Bronchial epithelial cell (primary cell): ENCODE measurements around the gene SHC4. TPM values are rescaled to one million over a fixed set of nuclear protein-coding genes. Genes with fewer than 3 reads are reported as not detected.

ENCODE experiments used
- DNase-seq: peaks from one replicate; pipeline ENCODE4 v3.0.0-alpha.2; 2010; ENCODE audit warnings: low read depth
- FAIRE-seq: peaks from 2 replicates; lab custom pipeline; 2011; peaks lifted over from hg19 to GRCh38; lab: Jason Lieb, UNC
- H3K27me3 ChIP-seq: 2 replicates; pipeline ENCODE4 v1.5.1; 2011; ENCODE audit warnings: low read length; ENCODE audit not compliant: control insufficient read depth, insufficient read depth
- H3K36me3 ChIP-seq: 2 replicates; pipeline ENCODE4 v1.5.1; 2011; ENCODE audit warnings: low read length; ENCODE audit not compliant: control insufficient read depth, insufficient read depth
- H3K4me3 ChIP-seq: 2 replicates; pipeline ENCODE4 v1.5.1; 2011; ENCODE audit warnings: mild to moderate bottlenecking, low read depth, low read length, control low read depth
- CTCF ChIP-seq: IDR thresholded peaks from 2 replicates; pipeline ENCODE4 v1.5.1; 2011; ENCODE audit warnings: mild to moderate bottlenecking, moderate library complexity, low read length, control low read depth, inconsistent platforms; ENCODE audit not compliant: insufficient read depth, severe bottlenecking
- total RNA-seq: library from RNA; depleted of rRNA; stranded (reverse); fragments of >200 nt; gene quantifications from 2 replicates; pipeline ENCODE4 v1.2.1, GENCODE V29; 2014

Gene SHC4
- total RNA-seq, 1 donor from 2014 or later: under 0.01 TPM

GRCh38 chr15:48814286-48814685, 149.4 kb downstream of the SHC4 start:
- no peaks in the 10 kb centered on the region for H3K27me3 ChIP-seq
- TF ChIP-seq CTCF: no peak
- FAIRE-seq (no peak), DNase-seq (no peak)
- H3K4me3 ChIP-seq: no peak overlapping the region
- H3K36me3 ChIP-seq: no peaks in the 10 kb centered on the region

- TF ChIP-seq CTCF: no peak
- DNase-seq: no peak
- peak overlapping the region; percentile 63 for H3K4me3 ChIP-seq
- FAIRE-seq: no peak
- H3K27me3 ChIP-seq: no peaks in the 10 kb centered on the region
- no peaks in the 10 kb centered on the region for H3K36me3 ChIP-seq
Measured at GRCh38 chr15:48811325-48811958, 152.3 kb downstream of the SHC4 start.

GRCh38 chr15:48810414-48811324, 153.1 kb downstream of the SHC4 start, which contains the start of gene CEP152:
Gene CEP152, minus strand, starts transcription at chr15:48811069. Its CDS starts 5,420 bp downstream, at chr15:48805649.
- TF ChIP-seq CTCF: no peak
- peak; percentile 72 for FAIRE-seq
- peak; percentile 99 for DNase-seq
- Histone ChIP-seq H3K27me3 (no peaks in the 10 kb centered on the region), H3K36me3 (no peaks in the 10 kb centered on the region), H3K4me3 (peak within 1 kb of the TSS; percentile 63)

- no peak for TF ChIP-seq CTCF
- Histone ChIP-seq H3K4me3 (no peak overlapping the region), H3K27me3 (no peaks in the 10 kb centered on the region), H3K36me3 (peaks cover 2% of the 10 kb centered on the region)
- DNase-seq (no peak), FAIRE-seq (no peak)
Measured at GRCh38 chr15:48806151-48806550, 157.6 kb downstream of the SHC4 start.

- Histone ChIP-seq H3K36me3 (peaks cover 2% of the 10 kb centered on the region), H3K4me3 (no peak overlapping the region), H3K27me3 (no peaks in the 10 kb centered on the region)
- FAIRE-seq: no peak
- TF ChIP-seq CTCF: no peak
- no peak for DNase-seq
Measured at GRCh38 chr15:48805591-48805990, 158.1 kb downstream of the SHC4 start.
